ENCODE measurements around the gene NFU1.
A peak's percentile ranks its signal among the peaks of the same experiment; 100 is the strongest.
"Not testable (repeated sequence)": the region's sequence is repeated elsewhere in the genome, so short reads cannot be mapped to it uniquely, and the experiment has no call there.

The NFU1 gene

DNA sequence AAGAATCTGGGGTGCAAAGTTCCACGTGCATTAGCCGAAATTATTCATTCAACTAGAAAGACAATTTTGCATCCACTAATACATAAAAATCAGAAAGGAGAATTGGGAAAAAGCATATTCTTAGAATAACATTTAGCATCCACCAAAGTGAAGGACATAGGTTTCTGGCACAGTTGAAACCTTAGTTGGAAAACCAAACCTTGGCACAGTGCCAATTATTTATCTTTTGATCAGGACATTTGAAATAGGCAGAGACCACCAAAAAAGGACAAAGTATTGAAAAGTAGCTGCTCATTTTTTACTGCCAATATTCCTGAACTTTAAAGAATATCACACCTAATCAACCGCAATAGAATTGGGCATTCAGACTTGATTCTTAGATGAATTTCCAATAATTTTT is 25.5 kb upstream of the NFU1 start:
- CTCF ChIA-PET: interaction anchor here (1.5 kb wide), 1 partner anchor 27 kb away, joined by 3 read pairs; no protein-coding TSS in a partner anchor
- no peak overlapping the region for H3K4me3 Mint-ChIP-seq
- no peak for DNase-seq
- H3K36me3 Mint-ChIP-seq: peaks cover 48% of the 10 kb centered on the region
- H3K4me1 Mint-ChIP-seq: no peaks in the 10 kb centered on the region
- H3K27me3 Mint-ChIP-seq: no peaks in the 10 kb centered on the region
- no peak overlapping the region for H3K27ac Mint-ChIP-seq
- H3K9me3 Mint-ChIP-seq: no peaks in the 10 kb centered on the region

DNA sequence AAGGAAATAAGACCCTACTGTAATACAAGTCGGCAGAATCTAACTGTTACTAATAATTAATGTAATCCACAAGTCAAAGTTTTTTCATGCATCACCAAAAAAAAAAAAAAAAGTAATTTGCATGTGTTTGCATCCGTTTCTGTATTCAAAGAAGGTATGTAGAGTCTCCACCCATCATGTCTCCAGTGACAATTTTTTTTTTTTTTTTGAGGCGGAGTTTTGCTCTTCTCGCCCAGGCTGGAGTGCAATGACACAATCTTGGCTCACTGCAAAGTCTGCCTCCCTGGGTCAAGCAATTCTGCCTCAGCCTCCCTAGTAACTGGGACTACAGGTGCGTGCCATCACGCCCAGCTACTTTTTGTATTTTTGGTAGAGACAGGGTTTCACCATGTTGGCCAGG is 24.2 kb upstream of the NFU1 start:
- CTCF ChIA-PET: no interaction called here
- no peak overlapping the region for H3K4me3 Mint-ChIP-seq
- no peak overlapping the region for H3K27ac Mint-ChIP-seq
- peaks cover 39% of the 10 kb centered on the region for H3K36me3 Mint-ChIP-seq
- H3K4me1 Mint-ChIP-seq: no peaks in the 10 kb centered on the region
- H3K9me3 Mint-ChIP-seq: no peaks in the 10 kb centered on the region
- no peaks in the 10 kb centered on the region for H3K27me3 Mint-ChIP-seq
- no peak for DNase-seq

DNA sequence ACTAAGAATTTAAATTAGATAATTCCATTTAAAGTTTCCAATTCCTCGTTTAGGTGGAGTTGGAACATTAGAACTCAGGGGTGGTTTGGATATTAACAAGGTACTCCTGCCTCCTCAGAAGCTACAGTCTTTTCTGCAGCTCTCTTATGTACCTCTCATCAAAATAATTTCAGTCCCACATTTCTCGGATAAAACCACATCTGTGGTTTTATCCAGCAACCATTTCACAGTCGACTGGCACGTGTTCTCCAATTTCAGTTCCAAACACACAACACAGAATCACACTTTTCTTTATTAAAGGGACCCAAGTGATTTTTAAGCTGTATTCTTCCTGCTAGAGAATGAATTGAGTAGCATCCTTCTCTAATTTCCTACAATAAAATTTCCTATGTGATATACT is 22.7 kb upstream of the NFU1 start:
- no peak for DNase-seq
- CTCF ChIA-PET: interaction anchor here (1.3 kb wide), 1 partner anchor 85 kb away, joined by 3 read pairs; no protein-coding TSS in a partner anchor
- H3K36me3 Mint-ChIP-seq: peaks cover 25% of the 10 kb centered on the region
- H3K27ac Mint-ChIP-seq: no peak overlapping the region
- H3K27me3 Mint-ChIP-seq: no peaks in the 10 kb centered on the region
- no peak overlapping the region for H3K4me3 Mint-ChIP-seq
- peaks cover 2% of the 10 kb centered on the region for H3K4me1 Mint-ChIP-seq
- no peaks in the 10 kb centered on the region for H3K9me3 Mint-ChIP-seq

DNA sequence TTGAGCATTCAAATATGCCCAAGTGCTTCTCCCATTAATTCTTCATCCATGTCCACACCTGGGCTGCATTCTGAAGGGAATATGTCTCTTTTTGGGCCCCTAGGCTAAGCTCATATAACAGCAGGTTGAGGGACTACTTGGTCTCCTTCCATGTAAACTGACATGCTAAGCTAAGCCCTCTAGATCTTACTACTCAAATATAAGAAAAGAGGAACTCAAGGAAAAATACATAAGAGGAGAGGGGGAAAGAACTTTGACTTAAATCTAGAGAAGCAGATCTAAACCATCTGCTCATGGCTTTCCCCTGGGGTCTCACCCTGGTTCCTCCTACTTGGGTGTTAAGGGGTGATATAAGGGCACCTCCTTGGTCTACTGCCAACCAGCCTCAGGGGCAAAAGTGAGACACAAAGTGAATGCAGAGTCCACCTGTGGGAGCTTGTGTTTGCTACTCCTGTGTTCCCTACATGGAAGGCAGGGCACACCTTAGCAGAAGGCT is 19.8 kb upstream of the NFU1 start:
- no peak for DNase-seq
- Mint-ChIP-seq H3K36me3 (peaks cover 12% of the 10 kb centered on the region), H3K4me3 (no peak overlapping the region), H3K27ac (no peak overlapping the region), H3K9me3 (no peaks in the 10 kb centered on the region), H3K4me1 (peaks cover 6% of the 10 kb centered on the region), H3K27me3 (no peaks in the 10 kb centered on the region)
- CTCF ChIA-PET: no interaction called here

DNA sequence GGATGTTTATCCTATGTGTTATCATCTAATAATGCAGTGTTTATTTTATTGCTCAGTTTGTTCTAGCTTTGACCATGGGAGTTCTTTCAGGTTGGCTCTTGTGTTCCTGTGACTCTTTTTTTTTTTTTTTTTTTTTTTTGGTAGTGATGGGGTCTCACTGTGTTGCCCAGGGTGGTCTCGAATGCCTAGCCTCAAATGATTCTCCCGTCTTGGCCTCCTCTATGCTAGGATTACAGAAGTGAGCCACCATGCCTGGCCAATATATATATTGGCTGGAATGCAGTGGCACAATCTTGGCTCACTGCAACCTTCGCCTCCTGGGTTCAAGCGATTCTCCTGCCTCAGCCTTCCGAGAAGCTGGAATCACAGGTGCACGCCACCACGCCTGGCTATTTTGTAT is 18.9 kb upstream of the NFU1 start:
- CTCF ChIA-PET: no interaction called here
- H3K4me1 Mint-ChIP-seq: peaks cover 6% of the 10 kb centered on the region
- no peaks in the 10 kb centered on the region for H3K9me3 Mint-ChIP-seq

DNA sequence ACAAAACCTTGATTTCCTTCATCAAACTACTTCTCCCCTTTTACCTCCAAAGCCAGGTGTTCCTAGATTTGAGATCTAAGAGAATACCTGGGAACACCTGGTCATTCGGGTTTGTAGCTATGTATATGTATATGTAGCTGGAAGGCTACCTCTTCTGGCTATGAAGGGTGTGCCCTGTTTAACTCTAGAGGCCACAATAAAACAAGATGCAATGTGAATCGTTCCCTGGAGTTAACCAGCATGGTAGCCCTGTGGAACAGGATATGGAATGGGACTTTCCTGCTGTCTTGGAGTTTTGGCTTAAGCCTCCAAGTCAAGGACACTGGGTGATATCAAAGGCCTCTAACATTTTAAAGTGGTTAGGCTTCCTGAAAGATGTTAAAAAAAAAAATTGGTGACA is 17.7 kb upstream of the NFU1 start:
- DNase-seq: no peak
- H3K27me3 Mint-ChIP-seq: no peaks in the 10 kb centered on the region

More for the DNA sequence above, 18.9 kb upstream of the NFU1 start:
- Mint-ChIP-seq H3K27ac (peak overlapping the region; percentile 20), H3K36me3 (peaks cover 9% of the 10 kb centered on the region), H3K27me3 (no peaks in the 10 kb centered on the region), H3K4me3 (no peak overlapping the region)
- DNase-seq: no peak

DNA sequence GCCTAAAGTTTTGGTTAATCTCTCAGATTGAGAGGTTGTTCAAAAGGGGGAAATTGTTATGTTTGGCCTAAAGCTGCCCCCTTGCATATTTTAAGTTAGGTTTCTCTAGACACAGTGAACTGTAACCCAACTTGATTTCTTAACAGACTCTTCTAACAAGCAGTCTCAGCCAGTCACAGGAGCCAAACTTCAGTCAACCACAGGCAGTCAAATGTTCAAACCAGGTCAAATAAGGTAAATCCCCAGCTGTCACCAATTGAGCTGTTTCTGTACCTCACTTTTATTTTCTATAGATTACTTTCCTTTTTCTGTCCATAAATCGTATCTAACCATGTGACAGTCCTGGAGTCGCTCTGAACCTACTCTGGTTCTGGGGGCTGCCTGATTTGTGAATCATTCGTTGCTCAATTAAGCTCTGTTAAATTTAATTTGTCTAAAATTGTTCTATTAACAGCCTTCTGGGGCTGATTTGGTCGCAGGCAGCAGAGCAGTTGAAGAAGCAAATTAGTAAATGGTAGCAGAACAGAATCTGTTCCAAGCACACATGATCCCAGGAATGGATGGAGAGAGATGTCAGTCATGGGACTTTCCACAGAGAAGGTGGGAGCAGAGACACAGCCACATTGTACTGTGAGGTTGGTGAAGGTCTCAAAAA is 16.4 kb upstream of the NFU1 start:
- Mint-ChIP-seq H3K27me3 (no peaks in the 10 kb centered on the region), H3K4me3 (no peak overlapping the region), H3K9me3 (no peaks in the 10 kb centered on the region), H3K36me3 (no peaks in the 10 kb centered on the region), H3K27ac (no peak overlapping the region), H3K4me1 (peaks cover 6% of the 10 kb centered on the region)
- no peak for DNase-seq
- CTCF ChIA-PET: interaction anchor here (1.3 kb wide), 1 partner anchor 16 kb away, joined by 4 read pairs; the partner anchor contains the start of gene NFU1

More for the DNA sequence above, 17.7 kb upstream of the NFU1 start:
- H3K4me1 Mint-ChIP-seq: peaks cover 6% of the 10 kb centered on the region
- H3K27ac Mint-ChIP-seq: no peak overlapping the region
- H3K9me3 Mint-ChIP-seq: no peaks in the 10 kb centered on the region
- CTCF ChIA-PET: no interaction called here
- peaks cover 7% of the 10 kb centered on the region for H3K36me3 Mint-ChIP-seq
- H3K4me3 Mint-ChIP-seq: no peak overlapping the region

DNA sequence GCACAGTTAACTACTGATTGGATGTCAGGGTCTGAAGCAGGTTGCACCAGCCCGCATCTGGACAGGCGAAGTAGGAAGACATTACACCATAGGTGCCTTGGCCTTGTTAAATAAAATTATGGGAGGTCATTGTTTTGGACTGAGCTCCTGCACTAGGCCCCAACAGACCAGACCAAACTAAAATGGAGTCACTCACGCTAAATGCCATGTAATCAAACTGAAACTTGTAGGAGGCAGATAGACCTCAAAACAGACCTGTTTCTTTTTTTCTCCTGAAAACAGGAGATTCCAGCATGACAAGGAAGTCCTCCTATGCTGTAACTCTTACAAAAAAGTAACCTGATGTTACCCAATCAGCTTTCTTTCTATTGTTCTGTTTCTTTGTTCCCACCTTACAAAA is 15.5 kb upstream of the NFU1 start:
- DNase-seq: no peak
- Mint-ChIP-seq H3K4me3 (no peak overlapping the region), H3K9me3 (no peaks in the 10 kb centered on the region), H3K27me3 (no peaks in the 10 kb centered on the region), H3K27ac (no peak overlapping the region), H3K4me1 (peaks cover 6% of the 10 kb centered on the region), H3K36me3 (no peaks in the 10 kb centered on the region)
- CTCF ChIA-PET: no interaction called here

DNA sequence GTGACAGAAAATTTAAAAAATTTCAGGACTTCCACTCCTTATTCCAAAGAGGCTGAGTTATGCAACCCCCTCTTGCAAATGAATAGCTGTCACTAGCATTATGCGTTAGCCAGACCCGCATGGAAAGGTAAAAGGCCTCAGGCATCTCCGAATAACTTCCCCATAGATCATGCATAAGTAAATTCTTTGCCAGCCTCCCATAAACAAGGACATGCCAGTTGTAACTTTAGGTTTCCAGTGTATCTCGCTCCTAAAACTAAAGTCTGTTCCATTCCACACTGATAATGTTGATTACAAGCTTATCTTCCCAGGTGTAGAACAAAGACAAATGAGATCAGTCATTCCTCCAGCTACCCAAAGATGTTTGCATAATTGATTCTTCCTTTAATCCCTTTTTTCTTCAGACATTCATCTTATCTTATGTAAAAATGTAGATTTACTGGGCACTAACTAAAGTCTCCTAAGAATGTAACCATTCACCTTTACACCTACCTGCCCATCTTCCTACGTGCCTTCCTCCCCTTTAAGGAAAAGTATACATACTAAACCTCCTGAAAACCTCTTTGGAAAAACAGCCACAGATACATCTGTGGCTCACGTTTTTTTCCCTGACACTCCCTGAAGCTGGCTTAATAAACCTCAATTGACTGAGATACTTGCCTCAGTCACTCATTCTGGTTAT is 13.6 kb upstream of the NFU1 start:
- CTCF ChIA-PET: no interaction called here

DNA sequence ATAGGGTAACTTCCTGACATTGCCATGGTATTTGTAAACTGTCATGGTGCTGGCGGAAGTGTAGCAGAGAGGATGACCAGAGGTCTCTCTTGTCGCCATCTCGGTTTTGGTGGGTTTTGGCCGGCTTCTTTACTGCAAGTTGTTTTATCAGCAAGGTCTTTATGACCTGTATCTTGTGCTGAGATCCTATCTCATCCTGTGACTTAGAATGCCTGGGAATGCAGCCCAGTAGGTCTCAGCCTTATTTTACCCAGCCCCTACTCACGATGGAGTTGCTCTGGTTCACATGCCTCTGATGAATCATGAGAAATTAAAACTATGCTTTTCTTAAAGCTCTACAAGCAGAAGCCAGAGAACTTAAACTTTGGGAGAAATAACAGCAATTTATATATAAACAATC is 12.7 kb upstream of the NFU1 start:
- no peak for DNase-seq
- CTCF ChIA-PET: no interaction called here
- no peak overlapping the region for H3K27ac Mint-ChIP-seq

More for the DNA sequence above, 13.6 kb upstream of the NFU1 start:
- H3K9me3 Mint-ChIP-seq: no peaks in the 10 kb centered on the region
- no peaks in the 10 kb centered on the region for H3K27me3 Mint-ChIP-seq
- no peak overlapping the region for H3K27ac Mint-ChIP-seq
- H3K4me3 Mint-ChIP-seq: no peak overlapping the region
- DNase-seq: no peak
- H3K36me3 Mint-ChIP-seq: no peaks in the 10 kb centered on the region
- H3K4me1 Mint-ChIP-seq: peaks cover 6% of the 10 kb centered on the region

DNA sequence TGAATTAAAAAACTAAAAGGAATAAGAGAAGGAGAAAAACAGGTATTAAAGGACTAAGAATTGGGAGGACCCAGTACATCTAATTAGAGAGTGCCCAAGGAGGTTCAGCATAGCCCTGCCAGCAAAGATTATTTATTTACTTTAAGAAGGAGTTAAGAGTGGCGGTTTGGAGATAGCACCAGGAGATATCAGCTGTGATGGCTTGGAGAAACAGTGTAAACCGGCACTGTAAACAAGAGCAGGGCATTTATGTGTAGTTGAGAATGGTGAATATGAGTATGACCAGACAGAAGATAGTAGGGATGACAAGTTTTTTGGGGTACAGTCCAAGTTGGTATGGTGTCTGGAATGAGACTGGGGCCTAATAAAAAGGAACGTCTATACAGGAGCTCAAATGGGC is 6.4 kb upstream of the NFU1 start:
- Mint-ChIP-seq H3K36me3 (peaks cover 13% of the 10 kb centered on the region), H3K9me3 (peaks cover 11% of the 10 kb centered on the region)
- H3K27ac Mint-ChIP-seq, H3K4me3 Mint-ChIP-seq, CTCF ChIA-PET, H3K27me3 Mint-ChIP-seq, H3K4me1 Mint-ChIP-seq, DNase-seq: not testable (repeated sequence)

More for the DNA sequence above, 12.7 kb upstream of the NFU1 start:
- peaks cover 4% of the 10 kb centered on the region for H3K4me1 Mint-ChIP-seq
- no peaks in the 10 kb centered on the region for H3K27me3 Mint-ChIP-seq
- H3K4me3 Mint-ChIP-seq: no peak overlapping the region
- H3K36me3 Mint-ChIP-seq: no peaks in the 10 kb centered on the region
- no peaks in the 10 kb centered on the region for H3K9me3 Mint-ChIP-seq

DNA sequence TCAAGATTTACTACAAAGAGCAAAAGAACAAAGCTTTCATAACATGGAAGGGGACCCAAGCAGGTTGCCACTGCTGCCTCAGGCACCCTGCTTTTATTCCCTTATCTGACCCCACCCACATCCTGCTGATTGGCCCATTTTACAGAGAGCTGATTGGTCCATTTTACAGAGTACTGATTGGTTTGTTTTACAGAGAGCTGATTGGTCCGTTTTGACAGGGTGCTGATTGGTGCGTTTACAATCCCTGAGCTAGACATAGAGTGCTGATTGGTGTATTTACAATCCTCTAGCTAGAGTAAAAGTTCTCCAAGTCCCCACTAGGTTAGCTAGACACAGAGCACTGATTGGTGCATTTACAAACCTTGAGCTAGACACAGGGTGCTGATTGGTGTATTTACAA is 2.3 kb upstream of the NFU1 start:
- CTCF ChIA-PET: interaction anchor here (1.4 kb wide), 1 partner anchor 53 kb away, joined by 3 read pairs; no protein-coding TSS in a partner anchor
- Mint-ChIP-seq H3K9me3 (peaks cover 11% of the 10 kb centered on the region), H3K4me1 (peaks cover 31% of the 10 kb centered on the region), H3K36me3 (peaks cover 17% of the 10 kb centered on the region)
- not testable (repeated sequence) for H3K27me3 Mint-ChIP-seq, H3K4me3 Mint-ChIP-seq, DNase-seq, H3K27ac Mint-ChIP-seq

DNA sequence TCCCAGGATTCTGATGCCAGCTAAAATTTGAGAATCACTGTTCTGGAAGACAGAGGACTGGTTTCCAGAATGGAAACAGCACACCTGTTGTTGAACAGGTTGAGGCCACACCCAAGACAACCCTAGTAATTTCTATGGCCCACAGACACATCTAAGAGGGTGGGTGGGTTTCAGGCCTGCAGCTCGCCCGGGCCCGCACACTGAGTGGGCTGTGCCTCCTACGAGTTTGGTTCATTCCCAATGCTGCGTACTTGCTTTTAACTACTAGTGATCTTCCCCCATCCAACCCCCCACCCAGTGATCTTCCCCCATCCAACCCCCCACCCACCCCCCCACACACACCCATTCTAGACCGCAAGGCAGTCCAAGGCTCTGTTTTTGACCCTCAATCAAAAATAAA is 1.3 kb upstream of the NFU1 start:
- Mint-ChIP-seq H3K4me3 (no peak overlapping the region), H3K4me1 (peaks cover 32% of the 10 kb centered on the region), H3K9me3 (peaks cover 11% of the 10 kb centered on the region), H3K27ac (peak overlapping the region; percentile 42), H3K36me3 (peaks cover 17% of the 10 kb centered on the region), H3K27me3 (no peaks in the 10 kb centered on the region)
- CTCF ChIA-PET: no interaction called here
- DNase-seq: no peak

DNA sequence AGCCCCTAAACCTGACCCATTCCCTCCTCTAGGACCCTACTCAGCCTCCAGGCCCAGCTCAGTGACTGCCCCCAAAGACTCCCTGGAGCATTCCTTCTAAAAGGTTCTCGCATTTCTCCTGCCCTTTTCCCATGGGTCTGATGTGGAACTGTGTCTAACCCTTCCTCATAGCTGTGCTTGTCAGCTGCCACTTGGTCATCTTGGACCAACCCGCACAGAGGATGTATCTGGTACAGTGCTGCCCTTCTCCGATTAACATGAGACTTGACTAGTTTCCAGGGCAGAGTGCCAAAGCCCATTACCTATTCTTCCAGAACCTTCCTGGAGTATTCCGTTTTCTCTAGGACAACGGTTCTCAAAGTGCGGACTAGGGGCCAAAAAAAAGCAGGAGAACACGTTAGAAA is 518 bp upstream of the NFU1 start:
- H3K27ac Mint-ChIP-seq: peak overlapping the region; percentile 99
- no peak for DNase-seq
- peaks cover 32% of the 10 kb centered on the region for H3K4me1 Mint-ChIP-seq
- H3K36me3 Mint-ChIP-seq: peaks cover 17% of the 10 kb centered on the region
- CTCF ChIA-PET: interaction anchor here (1.0 to 2.3 kb wide), 7 partner anchors 16 to 276 kb away, joined by 3 to 14 read pairs (median 4); no protein-coding TSS in a partner anchor
- no peaks in the 10 kb centered on the region for H3K27me3 Mint-ChIP-seq
- H3K4me3 Mint-ChIP-seq: peak overlapping the region; percentile 95
- peaks cover 11% of the 10 kb centered on the region for H3K9me3 Mint-ChIP-seq

DNA sequence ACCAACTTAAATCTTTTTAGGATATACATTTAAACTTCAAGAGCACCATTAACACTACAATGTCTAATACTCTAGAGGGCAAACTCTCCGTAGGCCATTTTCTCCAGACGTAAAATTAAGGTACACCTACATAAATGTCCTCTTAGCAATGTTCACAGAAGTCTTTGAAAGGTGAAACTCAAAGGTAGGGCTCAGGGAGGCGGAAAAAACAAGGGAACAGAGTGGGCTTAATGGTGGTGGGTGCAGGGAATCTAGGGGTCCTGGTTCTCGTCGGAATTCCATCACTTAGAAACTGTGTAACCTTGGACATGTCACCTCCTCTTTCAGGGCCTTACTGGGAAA is 668 bp downstream of the NFU1 start:
- CTCF ChIA-PET: interaction anchor here (0.9 to 2.3 kb wide), 7 partner anchors 26 to 208 kb away, joined by 3 to 14 read pairs (median 7); partner anchors contain the start of gene AAK1
- Mint-ChIP-seq H3K27me3 (no peaks in the 10 kb centered on the region), H3K4me3 (peak overlapping the region; percentile 95), H3K36me3 (peaks cover 17% of the 10 kb centered on the region), H3K27ac (peak overlapping the region; percentile 99), H3K9me3 (peaks cover 11% of the 10 kb centered on the region), H3K4me1 (peaks cover 34% of the 10 kb centered on the region)
- DNase-seq: peak; percentile 21
